Heart right ventricle (tissue), 16 donors: ENCODE data around the gene KRTAP6-3. TPM values are rescaled to one million over a fixed set of nuclear protein-coding genes. Genes with fewer than 3 reads are reported as not detected.

Source experiments
- ATAC-seq, 8 donors: fragments of 200-7000 bp; cut with Tn5 transposase; one replicate each; pipeline ENCODE4 v1.9.1; 2020; ENCODE audit warnings: mild to moderate bottlenecking in 8 of 8, moderate library complexity in 8 of 8, moderate number of reproducible peaks in 1 of 8
- DNase-seq, 2 donors: peaks; one replicate each; pipeline ENCODE4 v3.0.0-alpha.2; 2020
- H3K27ac ChIP-seq, 10 donors: fragments of 200-600 bp; sonication (generic) in 2 of 10; one replicate each; pipeline versions ENCODE4 v1.5.0 to v1.8.0; 2020 to 2022; ENCODE audit warnings: mild to moderate bottlenecking in 3 of 10
- H3K27me3 ChIP-seq, 7 donors: fragments of 200-600 bp; one replicate each; pipeline ENCODE4 v1.8.0; 2021 to 2022; ENCODE audit warnings: mild to moderate bottlenecking in 2 of 7
- H3K36me3 ChIP-seq, 9 donors: fragments of 200-600 bp; sonication (generic) in 1 of 9; one replicate each; pipeline versions ENCODE4 v1.5.0 to v1.8.0; 2020 to 2022; ENCODE audit warnings: mild to moderate bottlenecking in 2 of 9
- H3K4me1 ChIP-seq, 9 donors: fragments of 200-600 bp; sonication (generic) in 1 of 9; one replicate each; pipeline versions ENCODE4 v1.5.0 to v1.8.0; 2020 to 2022; ENCODE audit warnings: mild to moderate bottlenecking in 4 of 9
- H3K4me3 ChIP-seq, 10 donors: fragments of 200-600 bp; sonication (generic) in 2 of 10; one replicate each; pipeline versions ENCODE4 v1.5.0 to v1.8.0; 2020 to 2022; ENCODE audit warnings: mild to moderate bottlenecking in 7 of 10, moderate library complexity in 2 of 10
- H3K9me3 ChIP-seq, 11 donors: fragments of 200-600 bp in 10 of 11; sonication (generic) in 2 of 11; one replicate each; pipeline versions ENCODE4 v1.5.0 to v1.8.0; 2013 to 2022; ENCODE audit warnings: mild to moderate bottlenecking in 2 of 11, control low read depth in 1 of 11, moderate library complexity in 1 of 11
- CTCF ChIP-seq, 9 donors: fragments of 200-600 bp; sonication (generic) in 2 of 9; IDR thresholded peaks; one replicate each; pipeline versions ENCODE4 v1.5.0 to v1.8.0; 2021 to 2022; ENCODE audit warnings: antibody characterized with exemption in 9 of 9, mild to moderate bottlenecking in 5 of 9, moderate library complexity in 1 of 9
- WGBS, 2 donors: extraction: QIAGEN DNeasy Blood & Tissue Kit; methylation state at CpG; one replicate each; pipeline ENCODE4 v1.1.7; 2013; ENCODE audit warnings: inconsistent platforms in 1 of 2; 5-methylcytosine and 5-hydroxymethylcytosine counted together
- intact Hi-C, 10 donors: fragments of 100-400 bp; cut with DNase I; formaldehyde crosslinking; loops; one replicate each; pipeline versions ENCODE4 v1.11.1 to v1.14.2; 2022
- long read RNA-seq, 3 donors: library from polyadenylated mRNA; unstranded; transcript quantifications; one replicate each; pipeline ENCODE4 v2.0.0, GENCODE V29; 2020 to 2021
- polyA plus RNA-seq, 2 donors: library from polyadenylated mRNA; stranded (reverse); fragments of 200-250 nt; gene quantifications; one replicate each; pipeline ENCODE4 v1.2.3, GENCODE V29; 2013
- total RNA-seq, 10 donors: library from RNA; stranded (reverse); fragmentation: NEBNext Ultra II Directional in 3 of 10; extraction: Animal tissue kit (Norgen Biotek cat#: 25700) in 3 of 10; gene quantifications; one replicate each; pipeline versions ENCODE4 v1.2.1 to v1.2.4, GENCODE V29; 2021 to 2023
- donor health status: Arrhythmogenic right ventricular cardiomyopathy.
- donor health status: ischemic (EF 13 %, LVEDD 7.1; RV severe dilation, severe dysfunction).
- donor health status: healthy with polysubstance abuse.
- donor health status: DM: no; HTN: yes; CAD: no.
- donor health status: DM: no; HTN: no; CAD: no.
- donor health status: ischemic (EF 25% LVEDD 6.9; RV normal size, moderate dysfunction).
- donor health status: ischemic (EF 25% LVEDD 5.7; RV mildly dilated, moderate dysfunction).
- donor health status: healthy.
- donor health status: DM: yes; HTN: yes; CAD: no.
- donor health status: Ischemic cardiomyopathy.
- donor health status: ischemic (EF 35%, LVEDD 5.7; RV mildly dilated, moderate dysfunction).
- donor health status: nonischemic (EF 11% LVEDD 7.7; RV severe dilation, severe dysfunction).
- donor health status: DM: yes; HTN: yes; CAD: no.
- donor health status: PGD.
- donor health status: ischemic (EF 29% LVEDD 5.4; RV normal size, mild dysfunction).
- donor health status: nonischemic (EF 23%, LVEDD 6.1; RV moderate dilation, normal function).

KRTAP6-3 gene
- total RNA-seq (not detected), polyA plus RNA-seq (not detected)
- long read RNA-seq, donor 1, result 0 reads
- long read RNA-seq, donor 2, result 0 reads
- long read RNA-seq, donor 3, result 0 reads

- ATAC-seq (no peak), DNase-seq (no peak)
- Histone ChIP-seq H3K4me1 (no peaks in the 10 kb centered on the region), H3K4me3 (no peak within 1 kb of the TSS), H3K27me3 (no peaks in the 10 kb centered on the region), H3K9me3 (no peaks in the 10 kb centered on the region), H3K27ac (no peak within 1 kb of the TSS), H3K36me3 (no peaks in the 10 kb centered on the region)
- 91% methylated on average over 4 of the region's 4 CpGs for WGBS, 2 donors
- no peak for TF ChIP-seq CTCF (IDR thresholded peaks at IDR 0.05)
- intact Hi-C loops, result no loop called here
Measured at GRCh38 chr21:30592140-30592539, at the start of gene KRTAP6-3. TSS of gene KRTAP6-3 (plus strand) at chr21:30592440. CDS start at chr21:30592446, 6 bp downstream.

GRCh38 chr21:30552782-30553181, 39.5 kb upstream of the KRTAP6-3 start:
- 43 to 71% methylated on average over 1 of the region's 1 CpG for whole genome bisulfite sequencing, 2 donors
- ATAC-seq, result peak in 1 of 8 donors; percentile 71
- intact Hi-C loops, result no loop called here

GRCh38 chr21:30555095-30555494, 37.1 kb upstream of the KRTAP6-3 start:
- Histone ChIP-seq H3K36me3 (no peaks in the 10 kb centered on the region), H3K27me3 (no peaks in the 10 kb centered on the region), H3K4me1 (no peaks in the 10 kb centered on the region), H3K27ac (no peak overlapping the region), H3K4me3 (no peak overlapping the region), H3K9me3 (peaks cover 0 to 21% (median 0%) of the 10 kb centered on the region in 11 donors)
- intact Hi-C loops, result no loop called here
- DNase-seq, result no peak
- TF ChIP-seq CTCF (IDR thresholded peaks at IDR 0.05), result no peak
- 67 to 81% methylated on average over 2 of the region's 2 CpGs for WGBS, 2 donors
- ATAC-seq, result no peak

More at GRCh38 chr21:30552782-30553181, 39.5 kb upstream of the KRTAP6-3 start:
- TF ChIP-seq CTCF (IDR thresholded peaks at IDR 0.05), result no peak
- H3K4me3 ChIP-seq, result no peak overlapping the region
- H3K4me1 ChIP-seq, result no peaks in the 10 kb centered on the region
- H3K27ac ChIP-seq, result no peak overlapping the region
- DNase-seq, result no peak
- no peaks in the 10 kb centered on the region for H3K36me3 ChIP-seq
- peaks cover 0 to 21% (median 0%) of the 10 kb centered on the region in 11 donors for H3K9me3 ChIP-seq
- H3K27me3 ChIP-seq, result no peaks in the 10 kb centered on the region

GRCh38 chr21:30561264-30561895, 30.9 kb upstream of the KRTAP6-3 start, which contains the start of gene KRTAP19-7:
TSS of gene KRTAP19-7 (minus strand) at chr21:30561314. CDS start at chr21:30561289, 25 bp downstream.
- H3K4me1 ChIP-seq, result no peaks in the 10 kb centered on the region
- no peaks in the 10 kb centered on the region for H3K27me3 ChIP-seq
- DNase-seq (no peak), ATAC-seq (no peak)
- no peaks in the 10 kb centered on the region for H3K36me3 ChIP-seq
- H3K9me3 ChIP-seq, result peaks cover 0 to 2% (median 0%) of the 10 kb centered on the region in 11 donors
- 51 to 53% methylated on average over 2 of the region's 2 CpGs for WGBS, 2 donors
- TF ChIP-seq CTCF (IDR thresholded peaks at IDR 0.05), result no peak
- H3K4me3 ChIP-seq, result no peak within 1 kb of the TSS
- H3K27ac ChIP-seq, result no peak within 1 kb of the TSS
- intact Hi-C loops, result loop anchor here in 1 of 10 donors (10.0 kb wide), 1 partner anchor 57 kb away; the partner anchor contains the start of gene KRTAP19-5
